HFF-Myc (cell line): ENCODE data around the gene ITGA2.

ENCODE experiments used
- DNase-seq: peaks from one replicate; pipeline ENCODE4 v3.0.0-alpha.2; 2011; ENCODE audit warnings: low read depth; ENCODE audit errors: extremely low read depth
- H3K4me3 ChIP-seq: replicated peaks from 2 replicates; pipeline ENCODE4 v1.5.1; 2011; ENCODE audit warnings: low read depth, mild to moderate bottlenecking, control low read depth, low read length
- CTCF ChIP-seq: IDR thresholded peaks from 2 replicates; pipeline ENCODE4 v1.5.1; 2012; ENCODE audit warnings: mild to moderate bottlenecking, low read depth, low read length, control low read depth; ENCODE audit errors: missing control alignments

The ITGA2 gene

GRCh38 chr5:53087171-53087570 lies 98.0 kb downstream of the ITGA2 start:
- no peak for TF ChIP-seq CTCF

GRCh38 chr5:53087621-53088121 lies 98.5 kb downstream of the ITGA2 start:
- no peak for DNase-seq
- no peak overlapping the region for H3K4me3 ChIP-seq
- no peak for TF ChIP-seq CTCF

More at GRCh38 chr5:53087171-53087570, 98.0 kb downstream of the ITGA2 start:
- no peak overlapping the region for H3K4me3 ChIP-seq
- no peak for DNase-seq

DNA sequence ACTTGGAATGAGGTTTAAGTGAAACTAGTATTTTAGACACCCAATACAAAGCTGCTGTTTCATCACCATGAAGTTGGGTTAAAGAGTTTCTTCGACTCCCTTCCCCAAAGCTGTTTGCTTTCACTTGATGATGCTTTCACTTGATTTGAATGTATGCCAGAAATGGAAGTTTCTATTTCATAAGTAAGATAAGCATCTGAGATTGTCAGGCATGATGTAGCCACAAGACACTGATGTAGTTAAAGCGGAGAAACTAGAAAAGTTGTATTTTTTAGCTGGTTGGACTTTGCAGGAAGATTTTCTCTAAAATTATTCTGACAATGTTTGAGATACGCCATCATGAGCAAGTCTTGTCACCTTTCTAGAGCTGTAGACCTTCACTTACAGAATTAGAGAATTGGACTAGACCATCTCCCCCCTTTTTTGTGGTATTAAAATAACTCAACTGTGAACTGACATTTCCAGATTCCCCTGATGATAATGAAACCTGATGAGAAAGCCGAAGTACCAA lies 100.4 kb downstream of the ITGA2 start:
- H3K4me3 ChIP-seq: no peak overlapping the region
- no peak for TF ChIP-seq CTCF
- DNase-seq: no peak

DNA sequence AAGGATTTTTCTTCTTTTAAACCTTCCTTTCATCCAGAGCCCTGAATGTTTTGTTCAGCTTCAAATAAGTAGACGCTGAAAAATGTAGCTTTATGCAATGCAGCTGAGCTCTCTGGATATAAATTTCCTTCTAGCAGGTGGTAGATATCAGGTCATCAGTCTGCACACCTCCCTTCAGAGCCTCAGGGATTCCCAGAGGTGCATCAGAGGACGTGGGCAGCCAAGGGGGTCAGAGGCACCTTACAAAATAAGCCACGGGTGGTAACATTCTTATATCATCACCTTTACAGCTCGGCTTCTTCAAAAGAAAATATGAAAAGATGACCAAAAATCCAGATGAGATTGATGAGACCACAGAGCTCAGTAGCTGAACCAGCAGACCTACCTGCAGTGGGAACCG lies 101.1 kb downstream of the ITGA2 start:
- no peak overlapping the region for H3K4me3 ChIP-seq
- no peak for DNase-seq
- no peak for TF ChIP-seq CTCF

DNA sequence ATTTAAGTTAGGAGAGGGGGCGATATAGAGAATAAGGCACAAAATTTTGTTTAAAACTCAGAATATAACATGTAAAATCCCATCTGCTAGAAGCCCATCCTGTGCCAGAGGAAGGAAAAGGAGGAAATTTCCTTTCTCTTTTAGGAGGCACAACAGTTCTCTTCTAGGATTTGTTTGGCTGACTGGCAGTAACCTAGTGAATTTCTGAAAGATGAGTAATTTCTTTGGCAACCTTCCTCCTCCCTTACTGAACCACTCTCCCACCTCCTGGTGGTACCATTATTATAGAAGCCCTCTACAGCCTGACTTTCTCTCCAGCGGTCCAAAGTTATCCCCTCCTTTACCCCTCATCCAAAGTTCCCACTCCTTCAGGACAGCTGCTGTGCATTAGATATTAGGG lies 102.1 kb downstream of the ITGA2 start:
- TF ChIP-seq CTCF: peak; percentile 3
- DNase-seq: no peak
- H3K4me3 ChIP-seq: no peak overlapping the region

- H3K4me3 ChIP-seq: no peak overlapping the region
- TF ChIP-seq CTCF: no peak
- DNase-seq: no peak
Observed at GRCh38 chr5:53092242-53092641, 103.1 kb downstream of the ITGA2 start.

DNA sequence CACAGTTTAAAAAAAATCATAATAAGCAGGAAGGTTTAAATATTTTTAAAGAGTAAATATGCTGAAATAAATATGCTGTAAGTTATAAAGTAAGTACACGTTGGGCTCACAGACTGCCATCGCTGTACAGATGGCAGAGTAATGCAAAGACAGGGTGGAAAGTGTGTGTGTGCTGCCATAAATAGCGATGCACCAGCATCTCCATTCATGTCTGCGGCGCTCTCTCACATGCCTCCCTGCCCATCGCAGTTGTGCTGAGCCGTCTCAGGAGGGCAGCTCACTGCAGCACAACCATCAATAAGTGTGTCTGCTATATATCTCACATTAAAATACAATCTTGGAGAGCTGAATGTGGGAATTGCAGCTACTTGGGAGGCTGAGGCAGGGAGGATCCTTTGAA lies 106.1 kb downstream of the ITGA2 start:
- no peak overlapping the region for H3K4me3 ChIP-seq
- no peak for DNase-seq
- TF ChIP-seq CTCF: no peak
